ENCODE results near the gene PARK7.
"Not testable (repeated sequence)": the region's sequence is repeated elsewhere in the genome, so short reads cannot be mapped to it uniquely, and the experiment has no call there.

PARK7 gene

DNA sequence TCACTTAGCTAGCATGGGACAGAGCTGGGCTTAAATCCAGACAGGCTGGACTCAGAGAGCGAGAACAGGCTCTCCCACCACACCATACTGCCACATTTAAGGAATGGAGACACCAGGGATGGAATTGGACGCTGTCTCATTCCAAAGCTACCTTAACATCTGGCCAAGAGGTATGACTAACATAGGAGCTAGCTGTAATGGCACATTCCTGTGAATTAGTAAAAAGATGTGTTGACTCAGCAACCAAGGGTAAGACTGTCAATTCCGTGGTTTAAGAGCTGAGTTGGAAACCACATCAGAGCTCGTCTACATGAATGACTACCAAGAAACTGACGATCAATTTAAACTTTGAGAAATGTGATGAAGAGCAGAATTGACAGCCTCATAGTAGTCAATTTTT, 12.6 kb upstream of the PARK7 start:
- DNase-seq = no peak

DNA sequence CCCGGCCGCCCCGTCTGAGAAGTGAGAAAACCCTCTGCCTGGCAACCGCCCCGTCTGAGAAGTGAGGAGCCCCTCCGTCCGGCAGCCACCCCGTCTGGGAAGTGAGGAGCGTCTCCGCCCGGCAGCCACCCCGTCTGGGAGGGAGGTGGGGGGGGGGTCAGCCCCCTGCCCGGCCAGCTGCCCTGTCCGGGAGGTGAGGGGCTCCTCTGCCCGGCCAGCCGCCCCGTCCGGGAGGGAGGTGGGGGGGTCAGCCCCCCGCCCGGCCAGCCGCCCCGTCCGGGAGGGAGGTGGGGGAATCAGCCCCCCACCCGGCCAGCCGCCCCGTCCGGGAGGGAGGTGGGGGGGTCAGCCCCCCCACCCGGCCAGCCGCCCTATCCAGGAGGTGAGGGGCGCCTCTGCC, 8.7 kb upstream of the PARK7 start:
- DNase-seq = not testable (repeated sequence)

DNA sequence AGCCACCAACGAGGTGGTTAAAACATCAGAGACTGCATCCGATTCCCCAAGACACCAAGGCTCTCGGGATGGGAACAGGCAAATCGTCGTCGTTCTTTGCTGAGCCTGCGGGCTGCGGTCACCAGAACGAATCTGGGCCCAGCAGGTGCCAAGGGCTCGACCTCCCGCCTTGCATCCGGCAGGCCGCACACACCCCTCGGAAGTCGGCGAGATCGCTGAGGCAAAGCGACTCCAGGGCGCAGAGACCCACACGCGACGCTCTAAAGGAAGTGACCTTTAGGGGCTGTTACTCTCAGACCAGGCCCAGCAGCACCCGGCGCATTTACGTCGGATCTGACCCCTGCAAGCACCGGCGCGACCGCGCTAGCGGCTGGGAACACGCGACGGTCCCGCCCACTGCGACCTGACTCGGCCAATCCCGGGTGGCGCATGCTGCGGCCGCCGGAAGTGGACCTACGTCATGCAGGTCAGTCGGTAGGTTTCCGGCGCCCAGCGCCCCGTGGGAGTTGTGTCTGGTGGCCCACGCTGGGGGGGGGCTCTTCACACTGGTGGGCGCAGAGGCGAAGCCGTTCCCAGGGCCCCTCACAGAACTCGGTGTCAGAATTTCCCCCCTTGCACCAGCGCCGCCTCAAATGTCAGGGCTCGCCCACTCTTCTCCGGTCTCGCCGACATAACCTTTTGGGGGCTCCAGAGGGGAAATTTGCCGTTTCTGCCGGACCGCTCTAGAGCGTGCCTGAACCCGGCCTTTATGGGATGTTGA, 7.5 kb upstream of the PARK7 start:
- peak; percentile 95 for DNase-seq

DNA sequence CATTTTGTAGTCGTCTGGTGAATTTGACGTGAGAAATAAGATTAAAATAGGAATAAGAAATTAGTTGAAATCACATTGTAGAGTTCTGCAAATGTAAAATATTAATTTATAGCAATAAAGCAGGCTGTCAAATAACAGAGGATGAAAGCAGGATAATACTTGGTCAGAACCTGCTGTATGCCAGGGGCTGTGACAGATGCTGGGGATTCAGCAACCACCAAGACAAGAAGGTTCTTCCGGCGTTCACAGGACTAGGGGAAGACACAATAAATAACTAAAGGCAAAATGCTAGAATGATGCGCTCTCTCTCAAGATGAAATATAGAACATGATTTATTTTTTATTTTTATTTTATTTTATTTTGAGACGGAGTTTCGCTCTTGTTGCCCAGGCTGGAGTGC, 6.8 kb upstream of the PARK7 start:
- DNase-seq = no peak

DNA sequence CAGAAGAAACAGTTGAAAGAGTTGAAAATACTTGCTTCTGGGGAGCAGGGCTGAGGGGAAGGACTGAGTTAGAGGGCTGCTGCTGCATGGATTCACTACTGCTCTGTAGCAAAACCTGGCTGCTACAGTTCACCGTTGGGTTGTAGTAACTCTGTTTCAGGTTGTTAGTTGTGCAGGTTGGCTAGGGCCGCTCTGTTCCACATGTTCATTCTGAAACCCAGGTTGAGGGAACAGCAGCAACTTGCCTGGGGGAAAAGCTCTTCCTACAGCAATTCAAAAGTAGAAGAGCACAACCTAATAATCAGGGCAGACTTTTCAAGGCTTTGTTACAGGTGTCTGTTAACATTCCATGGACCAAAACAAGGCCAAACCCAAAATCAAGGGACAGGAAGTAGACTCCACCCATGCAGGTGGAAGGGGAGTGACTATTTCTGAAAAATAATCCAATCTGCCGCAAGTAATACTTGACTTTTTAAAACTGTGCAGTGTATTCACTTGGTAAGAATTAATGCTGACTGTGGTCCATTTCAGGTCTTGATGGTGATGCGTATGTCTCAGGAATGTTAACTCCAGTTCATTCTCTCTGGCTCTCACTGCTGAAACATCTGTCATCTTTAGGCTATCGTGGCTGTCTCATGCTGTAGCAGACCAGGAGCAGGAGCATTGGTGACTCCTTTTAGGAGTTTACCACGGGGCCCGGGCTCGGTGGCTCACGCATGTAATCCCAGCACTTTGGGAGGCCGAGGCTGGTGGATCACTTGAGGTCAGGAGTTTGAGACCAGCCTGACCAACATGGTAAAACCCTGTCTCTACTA, 5.1 kb upstream of the PARK7 start:
- no peak for DNase-seq

DNA sequence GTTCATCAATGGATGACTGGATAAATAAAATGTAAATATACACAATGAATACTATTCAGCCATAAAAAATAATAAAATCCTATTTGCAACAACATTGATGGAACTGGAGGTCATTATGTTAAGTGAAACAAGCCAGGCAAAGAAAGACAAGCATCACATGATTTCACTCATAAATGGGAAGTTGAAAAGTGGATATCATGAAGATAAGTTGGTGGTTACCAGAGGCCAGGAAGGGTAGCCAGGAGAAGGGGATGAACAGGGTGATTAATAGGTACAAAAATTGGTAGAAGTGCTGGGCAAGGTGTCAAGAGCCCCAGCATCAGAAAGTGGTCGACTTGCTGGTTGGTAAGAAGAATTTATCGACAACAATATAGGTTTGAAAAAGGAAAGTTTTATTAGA, 1.3 kb upstream of the PARK7 start:
- DNase-seq = no peak

DNA sequence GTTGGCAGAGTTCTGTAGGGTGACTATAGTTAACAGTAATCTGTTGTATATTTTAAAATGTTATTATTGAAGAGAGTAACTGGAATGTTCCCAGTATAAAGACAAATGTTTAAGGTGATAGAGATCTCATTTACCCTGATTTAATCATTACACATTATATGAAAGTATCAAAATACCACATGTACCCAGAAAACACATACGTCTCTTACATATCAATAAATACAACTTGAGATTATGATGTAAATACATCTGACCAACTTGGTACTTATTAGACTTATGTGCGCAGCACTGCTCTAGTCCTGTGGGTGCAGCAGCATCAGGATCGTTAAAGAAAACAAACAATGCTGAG, 670 bp upstream of the PARK7 start:
- DNase-seq = no peak

DNA sequence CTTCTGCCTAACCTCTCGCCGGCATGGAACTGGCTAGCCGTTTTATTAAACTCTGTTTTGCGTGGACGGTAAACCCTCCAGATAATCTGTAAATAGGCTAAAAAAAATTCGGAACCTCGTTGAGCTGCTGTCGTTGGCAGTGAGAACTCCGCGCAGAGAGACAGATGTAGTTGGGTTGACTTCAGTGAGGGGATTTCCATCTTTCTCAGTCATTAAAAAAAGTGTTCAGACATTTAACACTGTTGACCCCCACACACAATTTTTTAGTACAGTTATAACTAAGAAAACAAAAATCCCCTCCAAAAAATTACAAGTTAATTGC, 464 bp downstream of the PARK7 start:
- DNase-seq = no peak

DNA sequence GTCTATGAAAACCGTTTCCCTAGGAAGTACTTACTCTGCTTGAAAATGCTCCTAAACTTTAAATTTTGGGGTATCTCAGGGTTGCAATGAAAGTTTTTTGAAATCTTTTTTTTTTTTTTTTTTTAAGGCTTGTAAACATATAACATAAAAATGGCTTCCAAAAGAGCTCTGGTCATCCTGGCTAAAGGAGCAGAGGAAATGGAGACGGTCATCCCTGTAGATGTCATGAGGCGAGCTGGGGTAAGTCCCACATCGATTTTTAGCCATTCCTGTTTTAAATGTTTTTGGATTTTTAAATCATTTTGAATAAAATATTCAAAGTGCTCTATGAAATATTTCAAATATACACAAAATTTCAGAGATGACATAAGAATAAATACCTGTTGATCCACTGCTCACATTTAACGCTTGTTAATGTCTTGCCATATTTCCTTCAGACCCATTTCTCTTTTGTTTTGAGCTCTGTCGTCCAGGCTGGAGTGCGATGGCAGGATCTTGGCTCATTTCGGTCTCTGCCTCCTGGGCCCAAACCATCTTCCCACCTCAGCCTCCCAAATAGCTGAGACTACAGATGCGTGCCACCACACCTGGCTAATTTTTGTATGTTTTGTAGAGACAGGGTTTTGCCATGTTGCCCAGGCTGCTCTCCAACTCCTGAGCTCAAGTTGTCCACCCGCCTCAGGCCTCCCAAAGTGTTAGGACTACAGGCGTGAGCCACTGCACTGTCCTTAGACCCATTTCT, 1.3 kb downstream of the PARK7 start:
- DNase-seq = no peak

DNA sequence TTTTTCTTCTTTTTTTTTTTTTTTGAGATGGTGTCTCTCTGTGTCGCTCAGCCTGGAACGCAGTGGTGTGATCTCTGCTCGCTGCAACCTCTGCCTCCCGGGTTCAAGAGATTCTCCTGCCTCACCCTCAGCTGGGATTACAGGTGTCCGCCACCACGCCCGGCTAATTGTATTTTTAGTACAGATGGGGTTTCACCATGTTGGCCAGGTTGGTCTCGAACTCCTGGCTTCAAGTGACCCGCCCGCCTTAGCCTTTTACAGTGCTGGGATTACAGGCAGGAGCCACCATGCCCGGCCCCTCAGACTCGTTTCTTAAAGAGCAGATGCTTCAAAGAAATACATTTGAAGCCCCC, 1.8 kb downstream of the PARK7 start:
- not testable (repeated sequence) for DNase-seq

DNA sequence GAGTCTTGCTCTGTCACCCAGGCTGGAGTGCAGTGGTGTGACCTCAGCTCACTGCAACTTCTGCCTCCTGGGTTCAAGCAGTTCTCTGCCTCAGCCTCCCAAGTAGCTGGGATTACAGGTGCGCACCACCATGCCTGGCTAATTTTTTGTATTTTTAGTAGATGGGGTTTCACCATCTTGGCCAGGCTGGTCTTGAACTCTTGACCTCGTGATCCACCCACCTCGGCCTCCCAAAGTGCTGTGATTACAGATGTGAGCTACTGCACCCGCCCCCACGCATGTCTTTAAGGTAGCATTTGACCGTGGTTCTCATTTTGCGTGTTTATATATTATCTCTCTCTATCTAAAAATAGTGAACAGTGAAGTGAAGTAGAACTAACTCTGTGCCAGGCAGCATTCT, 2.3 kb downstream of the PARK7 start:
- not testable (repeated sequence) for DNase-seq

DNA sequence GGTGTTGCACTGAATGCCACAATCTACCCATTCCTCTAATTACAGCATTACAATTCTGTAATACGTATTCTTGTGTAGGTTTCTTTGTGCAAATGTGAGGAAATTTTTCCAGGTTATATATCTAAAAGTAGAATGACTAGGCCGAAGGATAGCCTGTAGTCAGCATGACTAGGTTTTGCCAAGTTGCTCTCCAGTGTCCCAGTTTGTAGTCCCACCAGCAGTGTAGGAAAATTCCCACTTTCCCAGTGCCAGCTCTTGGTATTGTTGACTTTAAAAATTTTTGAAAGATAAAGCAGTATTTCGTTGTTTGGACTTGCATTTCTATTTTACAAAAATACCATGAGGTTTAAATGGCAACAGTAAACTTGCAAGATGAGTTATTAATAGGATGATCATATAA, 3.0 kb downstream of the PARK7 start:
- DNase-seq = no peak

DNA sequence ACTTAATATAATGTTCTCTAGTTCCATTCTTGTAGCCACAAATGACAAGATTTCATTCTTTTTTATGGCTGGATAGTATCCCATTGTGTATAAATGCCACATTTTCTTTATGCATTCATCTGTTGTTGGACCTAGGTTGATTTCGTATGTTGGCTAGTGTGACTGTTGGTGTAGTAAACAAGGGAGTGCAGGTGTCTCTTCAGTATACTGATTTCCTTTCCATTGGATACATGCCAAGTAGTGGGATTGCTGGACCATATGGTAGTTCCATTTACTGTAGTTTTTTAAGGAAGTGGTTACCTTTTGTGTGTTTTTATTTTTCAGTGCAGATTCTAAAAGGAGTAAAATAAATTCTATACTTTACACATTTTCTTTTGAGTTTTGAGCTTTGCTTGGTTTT, 5.7 kb downstream of the PARK7 start:
- no peak for DNase-seq

DNA sequence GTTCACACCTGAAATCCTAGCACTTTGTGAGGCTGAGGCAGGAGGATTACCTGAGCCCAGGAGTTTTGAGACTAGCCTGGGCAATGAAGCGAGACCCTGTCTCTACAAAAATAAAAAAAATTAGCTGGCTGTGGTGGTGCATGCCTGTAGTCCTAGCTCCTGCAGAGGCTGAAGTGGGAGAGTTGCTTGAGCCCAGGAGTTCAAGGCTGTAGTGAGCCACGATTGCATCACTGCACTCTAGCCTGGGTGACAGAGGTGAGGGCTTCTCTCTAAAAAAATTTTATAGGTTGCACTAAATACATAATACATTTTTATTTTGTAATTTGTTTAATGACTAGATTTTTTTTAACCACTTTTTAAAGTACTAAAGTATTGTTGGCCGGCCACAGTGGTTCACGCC, 6.1 kb downstream of the PARK7 start:
- DNase-seq = no peak

DNA sequence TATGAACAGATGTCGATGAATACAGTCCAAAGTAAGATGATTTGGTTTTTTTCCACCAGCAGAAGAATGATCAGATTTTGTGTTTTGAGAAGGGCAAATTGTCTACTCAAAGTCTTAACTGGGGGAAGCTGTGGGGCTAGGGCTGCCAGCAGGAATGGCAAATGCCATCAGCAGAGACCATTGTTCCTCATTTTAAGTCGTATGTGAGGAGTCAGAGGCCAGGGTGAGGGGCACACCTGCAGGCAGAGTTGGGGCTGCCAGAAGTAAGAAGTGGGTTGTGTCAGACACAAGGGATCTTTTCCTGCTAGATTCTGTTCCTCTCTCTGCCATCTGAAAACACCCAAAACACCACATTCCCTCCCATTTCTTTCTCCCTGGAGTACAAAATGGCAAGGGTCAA, 8.7 kb downstream of the PARK7 start:
- no peak for DNase-seq

DNA sequence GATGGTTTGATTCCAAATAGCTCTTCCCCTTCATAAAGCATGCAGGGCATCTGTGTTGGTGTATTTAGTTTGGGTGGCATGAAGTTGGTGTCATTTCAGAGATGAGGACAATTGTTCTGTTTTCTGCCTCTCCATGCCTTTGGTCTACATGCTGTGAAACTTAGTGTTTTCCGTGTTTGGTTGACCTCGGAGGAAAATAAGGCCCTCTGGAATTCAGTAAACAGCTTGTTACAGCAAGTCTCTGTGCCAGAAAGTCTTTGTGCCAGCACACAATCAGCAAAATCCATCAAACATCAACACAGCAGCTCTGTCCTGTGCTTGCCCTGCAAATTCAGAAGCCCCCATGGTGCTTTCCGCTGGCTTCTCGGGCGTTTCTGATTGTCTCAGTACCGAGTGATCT, 9.5 kb downstream of the PARK7 start:
- no peak for DNase-seq

DNA sequence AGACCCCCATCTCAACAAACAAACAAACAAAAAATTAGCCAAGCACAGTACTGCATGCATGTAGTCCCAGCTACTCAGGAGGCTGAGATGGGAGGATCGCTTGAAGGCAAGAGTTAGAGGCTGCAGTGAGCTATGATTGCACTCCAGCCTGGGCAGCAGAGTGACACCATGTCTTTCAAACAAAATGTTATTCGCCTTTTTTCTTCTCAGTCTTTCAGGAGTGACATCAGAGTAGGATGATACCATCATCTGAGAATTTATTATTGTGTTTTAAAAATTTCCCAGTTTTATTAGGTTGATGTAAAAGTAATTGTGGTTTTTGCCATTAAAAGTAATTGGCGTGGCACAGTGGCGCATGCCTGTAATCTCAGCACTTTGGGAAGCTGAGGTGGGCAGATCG, 10.8 kb downstream of the PARK7 start:
- DNase-seq = no peak

DNA sequence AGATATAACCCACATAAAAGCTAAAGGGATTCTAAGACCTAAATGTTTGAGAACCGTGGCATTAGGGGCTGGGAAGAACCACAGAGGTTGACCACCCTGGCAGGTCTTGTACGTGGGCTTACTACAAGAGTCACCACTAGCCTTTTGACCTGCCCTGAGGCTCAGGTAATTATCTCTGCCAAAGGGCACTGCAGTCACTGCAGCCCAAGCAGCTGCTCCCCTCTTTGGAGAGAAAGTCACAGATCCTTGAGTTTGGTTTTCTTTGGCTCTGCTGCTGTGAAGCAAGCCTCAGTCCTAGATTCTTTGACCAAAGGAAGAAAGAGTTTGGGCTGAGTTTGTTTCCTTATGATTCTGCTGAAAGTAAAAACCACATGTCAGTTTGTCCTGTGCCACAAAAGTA, 11.6 kb downstream of the PARK7 start:
- no peak for DNase-seq

DNA sequence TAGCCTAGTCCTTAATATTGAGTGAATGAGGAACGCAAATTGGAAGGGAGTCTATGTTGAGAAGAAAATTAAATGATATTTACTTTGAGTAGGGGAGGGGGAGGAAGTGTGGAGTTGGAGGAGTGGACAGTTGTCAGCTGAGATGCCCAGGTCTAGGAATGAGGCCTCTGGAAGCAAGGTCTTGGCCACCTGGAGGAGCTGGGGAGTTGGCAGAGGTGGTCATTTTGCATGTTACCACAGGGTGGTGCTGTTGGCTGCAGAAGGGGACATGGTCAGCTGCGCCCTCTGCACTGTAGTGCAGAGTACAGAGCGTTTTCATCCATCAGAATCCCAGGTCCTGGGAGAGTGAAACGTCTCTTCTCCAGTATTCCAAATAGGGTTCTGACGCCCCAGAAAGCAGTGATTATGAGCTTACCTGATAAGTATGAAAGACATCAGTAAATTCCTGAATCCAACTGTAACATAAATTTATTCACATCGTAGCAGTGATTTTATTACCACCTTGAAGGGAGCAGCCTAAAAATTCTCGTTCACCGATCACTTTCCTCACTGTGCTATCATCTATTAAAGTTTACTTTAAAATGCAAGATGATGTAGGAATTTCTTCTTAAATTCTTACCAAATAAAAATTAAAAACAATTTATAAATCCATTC, 13.8 kb downstream of the PARK7 start:
- peak; percentile 53 for DNase-seq

DNA sequence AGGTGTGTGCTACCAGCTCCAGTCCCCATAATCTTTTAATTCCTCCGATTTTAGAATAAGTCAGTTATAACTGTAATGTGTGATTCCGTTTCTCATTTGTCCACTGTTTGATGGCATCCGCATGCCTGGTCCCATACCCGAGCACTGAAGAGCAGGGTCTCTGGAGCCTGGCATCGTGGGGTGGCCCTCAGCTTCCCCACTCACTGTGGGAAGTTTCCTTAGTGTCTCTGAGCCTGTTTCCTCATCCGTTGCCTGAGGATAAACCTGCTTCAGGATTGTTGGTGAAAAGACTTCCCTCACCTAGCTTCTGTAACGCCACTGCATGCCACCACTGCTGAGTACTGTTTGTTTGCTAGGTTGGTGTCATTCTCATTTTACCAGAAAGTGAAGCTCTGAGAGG, 19.5 kb downstream of the PARK7 start:
- no peak for DNase-seq

DNA sequence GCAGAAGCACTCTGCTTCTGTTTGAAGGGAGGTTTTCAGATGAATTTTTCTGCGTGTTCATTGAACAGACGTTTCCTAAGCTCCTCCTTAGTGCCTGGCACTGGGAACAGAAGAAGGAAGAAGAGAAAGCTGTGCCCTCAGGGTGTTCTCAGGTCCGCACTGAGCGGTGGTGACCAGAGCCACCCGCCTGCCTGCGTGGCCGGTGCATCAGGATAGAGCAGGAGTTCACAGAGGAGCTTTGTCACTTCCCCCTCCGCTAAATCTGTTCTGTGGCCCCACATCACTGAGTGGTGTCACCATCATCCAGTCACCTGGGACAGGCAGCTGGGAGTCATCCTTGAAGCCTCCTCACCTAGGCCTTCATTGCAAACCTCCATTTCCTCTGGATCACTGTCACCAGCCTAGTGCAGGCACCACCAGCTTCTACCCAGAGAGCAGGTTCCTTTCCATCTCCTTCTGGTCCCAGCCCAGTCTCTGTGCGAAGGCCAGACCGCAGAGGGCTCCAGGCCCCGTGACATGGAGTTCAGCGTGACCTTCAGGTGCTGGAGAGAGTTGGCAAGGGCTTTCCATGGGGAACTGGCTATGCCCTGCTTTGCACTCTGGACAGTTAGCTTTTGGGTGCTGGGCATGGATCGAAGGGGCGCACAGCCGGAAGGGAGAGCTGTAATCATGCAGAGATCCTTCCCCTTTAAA, 21.7 kb downstream of the PARK7 start:
- DNase-seq = no peak

DNA sequence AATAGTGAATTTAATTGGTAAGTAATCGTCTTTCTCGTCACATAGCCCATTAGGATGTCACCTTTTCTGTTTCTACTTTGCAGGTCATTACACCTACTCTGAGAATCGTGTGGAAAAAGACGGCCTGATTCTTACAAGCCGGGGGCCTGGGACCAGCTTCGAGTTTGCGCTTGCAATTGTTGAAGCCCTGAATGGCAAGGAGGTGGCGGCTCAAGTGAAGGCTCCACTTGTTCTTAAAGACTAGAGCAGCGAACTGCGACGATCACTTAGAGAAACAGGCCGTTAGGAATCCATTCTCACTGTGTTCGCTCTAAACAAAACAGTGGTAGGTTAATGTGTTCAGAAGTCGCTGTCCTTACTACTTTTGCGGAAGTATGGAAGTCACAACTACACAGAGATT, 23.3 kb downstream of the PARK7 start:
- no peak for DNase-seq
